Type B pancreatic cell (in vitro differentiated cells): ENCODE data around the gene USP38. TPM values are rescaled to one million over a fixed set of nuclear protein-coding genes. Genes with fewer than 3 reads are reported as not detected.
"Not testable (repeated sequence)": the region's sequence is repeated elsewhere in the genome, so short reads cannot be mapped to it uniquely, and the experiment has no call there.

Source experiments
- DNase-seq: peaks from one replicate; pipeline ENCODE4 v3.0.0; 2021; ENCODE audit warnings: mixed read lengths; ENCODE audit not compliant: unreplicated experiment; ENCODE audit errors: extremely low spot score
- H3K27ac Mint-ChIP-seq: 2 replicates; pipeline ENCODE4 v1.8.0; 2021; ENCODE audit warnings: mild to moderate bottlenecking, mixed read lengths
- H3K27me3 Mint-ChIP-seq: 2 replicates; pipeline ENCODE4 v1.8.0; 2021; ENCODE audit warnings: mixed read lengths
- H3K36me3 Mint-ChIP-seq: 2 replicates; pipeline ENCODE4 v1.8.0; 2021; ENCODE audit warnings: mixed read lengths
- H3K4me1 Mint-ChIP-seq: one replicate; pipeline ENCODE4 v1.8.0; 2021; ENCODE audit warnings: mixed read lengths; ENCODE audit not compliant: unreplicated experiment
- H3K4me3 Mint-ChIP-seq: 2 replicates; pipeline ENCODE4 v1.8.0; 2021; ENCODE audit warnings: mild to moderate bottlenecking, mixed read lengths
- H3K9me3 Mint-ChIP-seq: 2 replicates; pipeline ENCODE4 v1.8.0; 2021; ENCODE audit warnings: mixed read lengths
- total RNA-seq: library from RNA; stranded (reverse); gene quantifications from 2 replicates; pipeline ENCODE4 v1.2.1, GENCODE V29; 2021; ENCODE audit warnings: low replicate concordance
- TF ChIP-seq, protein P1 (sequence below): fragments of 200-600 bp; sonication (generic); conservative IDR thresholded peaks from 2 replicates; pipeline ENCODE4 v1.5.0; 2021; ENCODE audit warnings: antibody characterized with exemption, mild to moderate bottlenecking

Gene USP38
- total RNA-seq, 1 donor from 2014 or later, result 21.9 TPM

GRCh38 chr4:143254491-143255226 lies 69.9 kb downstream of the USP38 start:
- no peak for DNase-seq
- Mint-ChIP-seq H3K27me3 (no peaks in the 10 kb centered on the region), H3K4me1 (no peaks in the 10 kb centered on the region), H3K9me3 (no peaks in the 10 kb centered on the region), H3K27ac (no peak overlapping the region), H3K36me3 (no peaks in the 10 kb centered on the region), H3K4me3 (no peak overlapping the region)
- TF ChIP-seq, protein P1, sequence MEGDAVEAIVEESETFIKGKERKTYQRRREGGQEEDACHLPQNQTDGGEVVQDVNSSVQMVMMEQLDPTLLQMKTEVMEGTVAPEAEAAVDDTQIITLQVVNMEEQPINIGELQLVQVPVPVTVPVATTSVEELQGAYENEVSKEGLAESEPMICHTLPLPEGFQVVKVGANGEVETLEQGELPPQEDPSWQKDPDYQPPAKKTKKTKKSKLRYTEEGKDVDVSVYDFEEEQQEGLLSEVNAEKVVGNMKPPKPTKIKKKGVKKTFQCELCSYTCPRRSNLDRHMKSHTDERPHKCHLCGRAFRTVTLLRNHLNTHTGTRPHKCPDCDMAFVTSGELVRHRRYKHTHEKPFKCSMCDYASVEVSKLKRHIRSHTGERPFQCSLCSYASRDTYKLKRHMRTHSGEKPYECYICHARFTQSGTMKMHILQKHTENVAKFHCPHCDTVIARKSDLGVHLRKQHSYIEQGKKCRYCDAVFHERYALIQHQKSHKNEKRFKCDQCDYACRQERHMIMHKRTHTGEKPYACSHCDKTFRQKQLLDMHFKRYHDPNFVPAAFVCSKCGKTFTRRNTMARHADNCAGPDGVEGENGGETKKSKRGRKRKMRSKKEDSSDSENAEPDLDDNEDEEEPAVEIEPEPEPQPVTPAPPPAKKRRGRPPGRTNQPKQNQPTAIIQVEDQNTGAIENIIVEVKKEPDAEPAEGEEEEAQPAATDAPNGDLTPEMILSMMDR, result no peak

GRCh38 chr4:143256456-143256855 lies 71.7 kb downstream of the USP38 start:
- no peak for DNase-seq
- TF ChIP-seq, protein P1, result no peak
- Mint-ChIP-seq H3K27ac (no peak overlapping the region), H3K4me3 (no peak overlapping the region), H3K4me1 (no peaks in the 10 kb centered on the region), H3K9me3 (no peaks in the 10 kb centered on the region), H3K36me3 (no peaks in the 10 kb centered on the region), H3K27me3 (no peaks in the 10 kb centered on the region)

DNA sequence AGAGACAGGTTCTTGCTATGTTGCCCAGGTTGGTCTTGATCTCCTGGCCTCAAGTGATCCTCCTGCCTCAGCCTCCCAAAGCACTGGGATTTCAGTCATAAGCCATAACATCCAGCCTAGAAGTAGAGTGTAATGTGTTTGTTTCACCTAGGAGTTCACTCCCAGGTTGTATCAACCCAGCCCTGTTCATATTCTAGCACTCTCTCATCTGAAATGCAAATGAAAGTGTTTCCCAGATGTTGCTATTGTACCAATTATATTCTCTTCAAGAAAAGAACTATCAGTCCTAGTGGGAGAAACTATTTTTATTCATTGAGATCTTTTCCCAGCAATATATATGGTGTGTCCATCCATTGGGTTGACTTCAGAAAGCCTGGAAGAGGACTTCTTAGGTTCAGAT lies 72.6 kb downstream of the USP38 start:
- no peak for DNase-seq
- Mint-ChIP-seq H3K4me3 (no peak overlapping the region), H3K27me3 (no peaks in the 10 kb centered on the region), H3K36me3 (no peaks in the 10 kb centered on the region), H3K27ac (no peak overlapping the region), H3K9me3 (no peaks in the 10 kb centered on the region), H3K4me1 (no peaks in the 10 kb centered on the region)
- TF ChIP-seq, protein P1, result no peak

DNA sequence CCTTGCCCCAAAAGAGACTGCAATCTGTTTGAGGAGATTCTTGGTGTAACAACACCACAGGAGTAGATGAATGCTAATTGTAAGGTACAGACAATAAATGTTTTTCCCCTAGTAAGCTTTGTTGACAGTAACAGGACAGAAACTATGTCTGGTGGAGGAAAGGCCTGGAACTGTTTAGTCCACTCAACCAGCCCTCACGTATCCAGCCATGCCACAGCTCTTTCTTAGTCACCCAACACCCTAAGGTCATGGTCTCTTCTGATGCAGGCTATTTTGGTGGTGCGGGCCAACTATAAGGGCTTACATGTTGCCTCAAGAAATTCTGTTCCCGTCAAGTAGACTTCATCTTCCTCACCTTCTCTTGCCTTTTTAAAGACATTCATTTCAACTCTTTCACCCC lies 76.0 kb downstream of the USP38 start:
- Mint-ChIP-seq H3K4me3 (no peak overlapping the region), H3K36me3 (no peaks in the 10 kb centered on the region), H3K4me1 (no peaks in the 10 kb centered on the region), H3K27ac (no peak overlapping the region), H3K9me3 (no peaks in the 10 kb centered on the region), H3K27me3 (no peaks in the 10 kb centered on the region)
- DNase-seq, result no peak
- TF ChIP-seq, protein P1, result no peak

GRCh38 chr4:143262838-143263237 lies 78.1 kb downstream of the USP38 start:
- Mint-ChIP-seq H3K27ac (no peak overlapping the region), H3K4me3 (no peak overlapping the region)

GRCh38 chr4:143267690-143268089 lies 83.0 kb downstream of the USP38 start:
- DNase-seq, H3K36me3 Mint-ChIP-seq, H3K27ac Mint-ChIP-seq, H3K4me3 Mint-ChIP-seq, H3K9me3 Mint-ChIP-seq, H3K4me1 Mint-ChIP-seq, H3K27me3 Mint-ChIP-seq: not testable (repeated sequence)

More at GRCh38 chr4:143262838-143263237, 78.1 kb downstream of the USP38 start:
- H3K36me3 Mint-ChIP-seq, result no peaks in the 10 kb centered on the region
- DNase-seq, result no peak
- TF ChIP-seq, protein P1, result no peak
- H3K27me3 Mint-ChIP-seq, result no peaks in the 10 kb centered on the region
- H3K4me1 Mint-ChIP-seq, result no peaks in the 10 kb centered on the region
- H3K9me3 Mint-ChIP-seq, result peaks cover 9% of the 10 kb centered on the region
